Osteocyte (in vitro differentiated cells): ENCODE results near the gene WDR7. TPM values are rescaled to one million over a fixed set of nuclear protein-coding genes. Genes with fewer than 3 reads are reported as not detected.

Experiments used
- DNase-seq: peaks from one replicate; pipeline ENCODE4 v3.0.0; 2021; ENCODE audit warnings: mixed read lengths; ENCODE audit not compliant: unreplicated experiment; ENCODE audit errors: extremely low spot score
- H3K27ac Mint-ChIP-seq: one replicate; pipeline ENCODE4 v1.8.0; 2021; ENCODE audit warnings: mild to moderate bottlenecking, mixed read lengths; ENCODE audit not compliant: unreplicated experiment
- H3K27me3 Mint-ChIP-seq: one replicate; pipeline ENCODE4 v1.8.0; 2021; ENCODE audit warnings: mixed read lengths; ENCODE audit not compliant: unreplicated experiment
- H3K36me3 Mint-ChIP-seq: one replicate; pipeline ENCODE4 v1.8.0; 2021; ENCODE audit warnings: mixed read lengths; ENCODE audit not compliant: unreplicated experiment
- H3K4me1 Mint-ChIP-seq: one replicate; pipeline ENCODE4 v1.8.0; 2021; ENCODE audit warnings: mixed read lengths; ENCODE audit not compliant: unreplicated experiment
- H3K4me3 Mint-ChIP-seq: one replicate; pipeline ENCODE4 v1.8.0; 2021; ENCODE audit warnings: mild to moderate bottlenecking, moderate library complexity, mixed read lengths; ENCODE audit not compliant: unreplicated experiment
- H3K9me3 Mint-ChIP-seq: one replicate; pipeline ENCODE4 v1.8.0; 2021; ENCODE audit warnings: mixed read lengths; ENCODE audit not compliant: unreplicated experiment
- total RNA-seq: library from RNA; stranded (reverse); gene quantifications from 2 replicates; pipeline ENCODE4 v1.2.1, GENCODE V29; 2021
- TF ChIP-seq, protein P1 (sequence below): fragments of 200-600 bp; sonication (generic); IDR thresholded peaks from 2 replicates; pipeline ENCODE4 v1.5.0; 2021; ENCODE audit warnings: antibody characterized with exemption, mild to moderate bottlenecking, moderate library complexity

The WDR7 gene
- total RNA-seq, 1 donor from 2014 or later = 25.9 TPM

DNA sequence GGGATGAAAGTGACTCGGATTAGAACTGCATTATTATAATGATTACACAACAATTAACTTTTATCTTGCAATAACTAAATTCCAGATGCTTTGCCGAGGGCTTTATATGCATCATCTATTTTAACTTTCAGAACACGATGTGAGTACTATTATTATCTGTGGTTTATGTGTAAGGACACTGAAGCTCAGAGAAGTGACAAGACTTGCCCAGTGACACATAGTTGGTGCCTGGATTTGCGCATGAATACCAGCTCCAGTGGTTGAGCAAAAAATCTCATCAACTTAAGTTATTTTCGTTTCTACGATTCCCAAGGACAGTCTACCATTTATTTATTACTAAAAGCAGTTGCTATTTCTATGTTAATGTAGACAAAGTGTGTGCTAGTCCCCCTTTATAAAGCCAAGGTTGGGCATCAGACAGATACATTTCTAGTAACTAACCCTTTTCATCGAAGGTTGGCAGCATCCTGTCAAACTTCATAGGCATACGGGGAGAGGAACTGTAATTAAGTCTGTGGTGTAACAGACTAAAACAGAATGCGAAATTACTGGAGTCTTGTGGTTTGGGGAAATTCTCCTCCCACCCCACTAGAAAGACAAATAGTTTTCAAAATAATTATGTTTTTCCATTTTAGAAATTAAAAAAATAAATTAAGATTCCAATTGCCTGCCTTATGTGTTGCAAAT, 422.5 kb downstream of the WDR7 start:
- H3K9me3 Mint-ChIP-seq = no peaks in the 10 kb centered on the region
- H3K4me3 Mint-ChIP-seq = no peak overlapping the region

DNA sequence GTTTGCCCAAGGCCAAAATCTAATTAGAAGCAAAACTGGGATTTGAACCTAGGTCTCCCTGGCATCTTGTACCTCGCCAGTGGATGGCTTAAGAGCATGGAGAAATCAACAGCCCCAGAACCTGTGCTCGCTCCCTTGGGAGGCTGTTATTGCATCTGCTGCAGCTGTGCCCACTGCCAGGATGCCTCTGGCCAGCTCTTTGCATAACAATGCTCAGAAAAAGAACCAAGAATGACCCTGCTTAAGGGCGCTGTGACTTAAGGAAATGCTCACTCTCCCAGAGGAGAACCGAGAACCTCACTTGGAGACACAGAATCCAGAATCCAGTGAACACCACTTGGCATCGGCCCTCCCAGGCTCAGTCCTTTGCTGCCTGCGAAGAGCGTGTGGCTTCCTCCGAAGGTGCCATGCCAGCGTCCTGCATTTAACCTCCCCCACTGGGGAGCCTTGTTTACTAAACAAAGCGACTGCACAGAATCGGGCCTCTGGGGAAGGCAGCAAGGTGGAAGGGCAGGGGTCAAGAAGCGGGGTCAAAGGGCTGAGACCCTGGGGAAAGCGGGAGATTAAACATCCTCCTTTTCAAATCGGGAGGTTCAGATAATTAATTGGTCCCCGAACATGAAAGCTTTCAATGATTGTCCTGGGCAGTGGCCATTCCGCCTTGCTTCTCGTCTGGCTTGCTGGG, 424.7 kb downstream of the WDR7 start:
- no peak overlapping the region for H3K4me3 Mint-ChIP-seq
- no peaks in the 10 kb centered on the region for H3K36me3 Mint-ChIP-seq
- no peaks in the 10 kb centered on the region for H3K9me3 Mint-ChIP-seq
- H3K4me1 Mint-ChIP-seq = no peaks in the 10 kb centered on the region
- no peak for DNase-seq
- peaks cover 30% of the 10 kb centered on the region for H3K27me3 Mint-ChIP-seq
- TF ChIP-seq, protein P1, sequence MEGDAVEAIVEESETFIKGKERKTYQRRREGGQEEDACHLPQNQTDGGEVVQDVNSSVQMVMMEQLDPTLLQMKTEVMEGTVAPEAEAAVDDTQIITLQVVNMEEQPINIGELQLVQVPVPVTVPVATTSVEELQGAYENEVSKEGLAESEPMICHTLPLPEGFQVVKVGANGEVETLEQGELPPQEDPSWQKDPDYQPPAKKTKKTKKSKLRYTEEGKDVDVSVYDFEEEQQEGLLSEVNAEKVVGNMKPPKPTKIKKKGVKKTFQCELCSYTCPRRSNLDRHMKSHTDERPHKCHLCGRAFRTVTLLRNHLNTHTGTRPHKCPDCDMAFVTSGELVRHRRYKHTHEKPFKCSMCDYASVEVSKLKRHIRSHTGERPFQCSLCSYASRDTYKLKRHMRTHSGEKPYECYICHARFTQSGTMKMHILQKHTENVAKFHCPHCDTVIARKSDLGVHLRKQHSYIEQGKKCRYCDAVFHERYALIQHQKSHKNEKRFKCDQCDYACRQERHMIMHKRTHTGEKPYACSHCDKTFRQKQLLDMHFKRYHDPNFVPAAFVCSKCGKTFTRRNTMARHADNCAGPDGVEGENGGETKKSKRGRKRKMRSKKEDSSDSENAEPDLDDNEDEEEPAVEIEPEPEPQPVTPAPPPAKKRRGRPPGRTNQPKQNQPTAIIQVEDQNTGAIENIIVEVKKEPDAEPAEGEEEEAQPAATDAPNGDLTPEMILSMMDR = no peak
- no peak overlapping the region for H3K27ac Mint-ChIP-seq

More for the DNA sequence above, 422.5 kb downstream of the WDR7 start:
- Mint-ChIP-seq H3K36me3 (no peaks in the 10 kb centered on the region), H3K27me3 (peaks cover 26% of the 10 kb centered on the region), H3K27ac (no peak overlapping the region), H3K4me1 (no peaks in the 10 kb centered on the region)
- TF ChIP-seq, protein P1 = no peak
- no peak for DNase-seq

DNA sequence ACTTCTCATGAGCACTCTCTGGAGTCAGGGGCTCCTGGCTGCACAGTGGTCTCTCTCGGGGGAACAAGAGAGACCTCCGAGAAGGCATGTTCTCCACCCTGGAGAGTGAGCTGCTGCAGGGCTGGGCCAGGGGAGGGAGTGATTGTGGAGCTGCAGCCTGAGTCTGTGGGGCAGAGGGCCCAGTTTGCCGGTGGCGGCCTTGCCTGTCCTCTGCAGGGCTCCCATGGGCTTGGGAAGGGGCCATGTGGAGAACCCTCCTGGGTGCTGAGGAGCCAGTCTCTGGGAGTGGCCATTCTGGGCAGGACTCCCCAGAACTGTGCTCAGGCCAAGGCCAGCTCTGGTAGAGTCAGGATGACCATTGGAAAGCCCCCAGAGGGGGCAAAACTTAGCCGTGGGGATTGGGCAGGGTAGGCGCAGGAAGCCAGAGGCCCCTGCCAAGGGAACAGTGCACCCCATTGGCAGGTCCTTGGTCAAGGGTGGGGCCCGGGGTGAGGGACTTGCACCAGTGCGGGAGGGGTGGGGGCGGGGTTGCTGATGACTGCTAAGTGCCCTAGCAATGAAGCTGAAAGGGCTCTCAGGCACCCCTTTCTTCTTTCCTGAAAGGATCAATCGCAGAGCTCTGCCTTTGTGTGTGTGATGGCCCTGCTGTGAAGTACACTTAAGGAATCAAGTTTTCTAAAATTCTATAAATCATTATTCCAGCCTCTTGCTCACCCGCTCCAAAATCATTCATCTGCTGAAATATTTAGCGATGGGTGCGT, 426.0 kb downstream of the WDR7 start:
- Mint-ChIP-seq H3K27ac (no peak overlapping the region), H3K27me3 (peaks cover 26% of the 10 kb centered on the region), H3K4me3 (no peak overlapping the region), H3K4me1 (no peaks in the 10 kb centered on the region), H3K36me3 (no peaks in the 10 kb centered on the region), H3K9me3 (peaks cover under 1% of the 10 kb centered on the region)
- TF ChIP-seq, protein P1 = no peak
- DNase-seq = no peak

DNA sequence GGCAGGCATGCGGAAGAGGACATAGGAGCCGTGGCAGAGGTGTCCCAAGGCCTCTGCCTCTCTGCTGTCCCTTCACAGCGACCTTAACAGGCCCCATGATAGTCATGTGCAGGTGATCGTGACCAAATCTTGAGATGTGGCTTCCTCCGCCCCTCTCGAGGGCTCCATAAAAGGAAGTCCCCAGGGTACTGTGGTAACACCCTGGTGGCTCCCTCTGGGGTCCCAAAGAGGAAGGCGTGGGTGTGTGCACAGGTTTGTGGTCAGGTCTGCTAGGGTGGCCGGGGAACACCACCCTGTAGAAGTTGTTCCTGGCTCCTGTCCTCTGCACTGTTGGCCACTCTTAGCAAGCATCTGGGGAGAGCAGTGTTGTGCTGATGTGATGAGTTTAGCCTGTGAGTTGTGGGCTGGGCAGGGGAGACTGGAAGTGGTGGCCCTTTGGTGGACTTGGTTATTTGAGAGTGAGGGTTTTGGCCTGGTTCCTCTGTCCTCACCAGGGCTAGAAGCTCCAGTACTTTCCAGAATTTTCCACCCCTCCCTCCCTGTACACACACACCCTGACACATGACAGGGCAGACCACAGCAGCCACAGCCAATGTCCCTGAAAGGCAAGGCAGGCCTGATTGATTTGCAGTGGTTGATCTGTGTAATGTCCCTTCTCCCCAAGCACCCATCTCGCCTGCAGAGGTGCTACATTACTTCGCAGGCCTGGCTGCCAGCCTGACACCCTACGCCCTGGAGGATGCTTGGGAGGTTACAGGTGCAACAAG, 426.8 kb downstream of the WDR7 start:
- no peaks in the 10 kb centered on the region for H3K36me3 Mint-ChIP-seq
- TF ChIP-seq, protein P1 = no peak
- peaks cover 24% of the 10 kb centered on the region for H3K27me3 Mint-ChIP-seq
- no peak overlapping the region for H3K27ac Mint-ChIP-seq
- peaks cover 8% of the 10 kb centered on the region for H3K9me3 Mint-ChIP-seq
- no peak overlapping the region for H3K4me3 Mint-ChIP-seq
- no peaks in the 10 kb centered on the region for H3K4me1 Mint-ChIP-seq
- DNase-seq = no peak
